IMR-90 (cell line): Measurements from ENCODE around the gene LRP11. TPM values are rescaled to one million over a fixed set of nuclear protein-coding genes. Genes with fewer than 3 reads are reported as not detected.

ENCODE experiments used
- ATAC-seq: fragments of 200-7000 bp; cut with Tn5 transposase; 2 replicates; pipeline ENCODE4 v1.9.1; 2020; ENCODE audit warnings: low read depth, mild to moderate bottlenecking, moderate library complexity
- BruUV-seq: library from RNA; stranded (reverse); fragments of 400-500 nt; replicated peaks from 2 replicates; lab custom pipeline; 2021; lab: Mats Ljungman, UMichigan
- CTCF ChIA-PET: fragments of 300-600 bp; formaldehyde crosslinking; extraction: SDS; loops from one replicate; lab custom pipeline; 2021; ENCODE audit warnings: antibody characterized with exemption; lab: Yijun Ruan, JAX
- POLR2A ChIA-PET: fragments of 300-600 bp; sonication (Branson Sonifier 250); formaldehyde crosslinking; loops from one replicate; lab custom pipeline; 2022; ENCODE audit warnings: antibody characterized with exemption; ENCODE audit not compliant: unreplicated experiment; lab: Charles Lee
- DNase-seq: peaks from one replicate; pipeline ENCODE4 v3.0.0; 2013
- H2AFZ ChIP-seq: replicated peaks from 2 replicates; pipeline ENCODE3; 2013; ENCODE audit warnings: low read length, mild to moderate bottlenecking; ENCODE audit not compliant: poor library complexity
- H2AK5ac ChIP-seq: 2 replicates; pipeline ENCODE4 v1.6.1; 2013; ENCODE audit warnings: low read depth, low read length, inconsistent platforms
- H2AK9ac ChIP-seq: replicated peaks from 2 replicates; pipeline ENCODE3; 2013; ENCODE audit warnings: mild to moderate bottlenecking, low read depth, low read length, moderate library complexity; ENCODE audit not compliant: poor library complexity
- H2BK120ac ChIP-seq: 2 replicates; pipeline ENCODE4 v1.6.1; 2013; ENCODE audit warnings: low read depth, low read length, inconsistent platforms
- H2BK15ac ChIP-seq: 3 replicates; pipeline ENCODE4 v1.6.1; 2013; ENCODE audit warnings: low read depth, low read length, inconsistent platforms
- H2BK20ac ChIP-seq: 2 replicates; pipeline ENCODE4 v1.6.1; 2013; ENCODE audit warnings: low read depth, mild to moderate bottlenecking, inconsistent platforms, low read length, moderate library complexity
- H2BK5ac ChIP-seq: 2 replicates; pipeline ENCODE4 v1.6.1; 2013; ENCODE audit warnings: mild to moderate bottlenecking, low read depth, low read length, inconsistent platforms; ENCODE audit not compliant: poor library complexity, severe bottlenecking
- H3K14ac ChIP-seq: replicated peaks from 2 replicates; pipeline ENCODE4 v1.6.1; 2013; ENCODE audit warnings: low read depth, low read length, inconsistent platforms
- H3K18ac ChIP-seq: 2 replicates; pipeline ENCODE4 v1.6.1; 2013; ENCODE audit warnings: low read depth, low read length, control low read depth
- H3K23ac ChIP-seq: 2 replicates; pipeline ENCODE4 v1.6.1; 2013; ENCODE audit warnings: low read depth, low read length, inconsistent platforms
- H3K27ac ChIP-seq: 2 replicates; pipeline ENCODE4 v1.5.1; 2013; ENCODE audit warnings: mild to moderate bottlenecking, control low read depth, low read length; ENCODE audit not compliant: insufficient read depth
- H3K27me3 ChIP-seq: 2 replicates; pipeline ENCODE4 v1.6.1; 2013; ENCODE audit warnings: low read length; ENCODE audit not compliant: control insufficient read depth, insufficient read depth
- H3K36me3 ChIP-seq: 2 replicates; pipeline ENCODE4 v1.6.1; 2013; ENCODE audit warnings: low read length, mixed read lengths; ENCODE audit not compliant: control insufficient read depth, insufficient read depth
- H3K4ac ChIP-seq: 2 replicates; pipeline ENCODE4 v1.6.1; 2013; ENCODE audit warnings: low read depth, low read length, inconsistent platforms
- H3K4me1 ChIP-seq: 2 replicates; pipeline ENCODE4 v1.6.1; 2013; ENCODE audit warnings: low read length, mixed read lengths; ENCODE audit not compliant: control insufficient read depth, insufficient read depth
- H3K4me2 ChIP-seq: 2 replicates; pipeline ENCODE4 v1.6.1; 2013; ENCODE audit warnings: low read depth, mild to moderate bottlenecking, control low read depth, low read length, moderate library complexity
- H3K4me3 ChIP-seq: 2 replicates; pipeline ENCODE4 v1.5.1; 2013; ENCODE audit warnings: low read depth, mild to moderate bottlenecking, control low read depth, low read length, moderate library complexity; ENCODE audit not compliant: insufficient read depth
- H3K56ac ChIP-seq: 2 replicates; pipeline ENCODE4 v1.6.1; 2013; ENCODE audit warnings: low read length, inconsistent platforms; ENCODE audit not compliant: insufficient read depth; ENCODE audit errors: extremely low read depth
- H3K79me1 ChIP-seq, 2 experiments: 2 replicates each; pipeline ENCODE4 v1.6.1; 2013; ENCODE audit warnings: low read length in 2 of 2, inconsistent platforms in 1 of 2, low read depth in 1 of 2
- H3K9ac ChIP-seq: 2 replicates; pipeline ENCODE4 v1.6.1; 2013; ENCODE audit warnings: low read depth, low read length, control low read depth
- H3K9me1 ChIP-seq: 2 replicates; pipeline ENCODE4 v1.6.1; 2013; ENCODE audit warnings: low read length, inconsistent platforms; ENCODE audit not compliant: insufficient read depth
- H3K9me3 ChIP-seq: 2 replicates; pipeline ENCODE4 v1.6.1; 2013; ENCODE audit warnings: low read length; ENCODE audit not compliant: control insufficient read depth, insufficient read depth
- H4K20me1 ChIP-seq: 2 replicates; pipeline ENCODE4 v1.6.1; 2013; ENCODE audit warnings: low read length, inconsistent platforms; ENCODE audit not compliant: insufficient read depth
- H4K5ac ChIP-seq: 2 replicates; pipeline ENCODE4 v1.6.1; 2013; ENCODE audit warnings: mild to moderate bottlenecking, low read depth, low read length, control low read depth
- H4K8ac ChIP-seq, 2 experiments: 2 replicates each; pipeline ENCODE4 v1.6.1; 2013; ENCODE audit warnings: low read depth in 2 of 2, low read length in 2 of 2, control low read depth in 1 of 2, inconsistent platforms in 1 of 2
- H4K91ac ChIP-seq: 2 replicates; pipeline ENCODE4 v1.6.1; 2013; ENCODE audit warnings: low read depth, low read length, inconsistent platforms; ENCODE audit not compliant: insufficient read depth
- MXI1 ChIP-seq: IDR thresholded peaks from 2 replicates; pipeline ENCODE4 v1.6.1; 2012; ENCODE audit warnings: low read depth, mild to moderate bottlenecking, low read length, moderate library complexity, borderline replicate concordance
- RAD21 ChIP-seq: IDR thresholded peaks from 2 replicates; pipeline ENCODE4 v1.6.1; 2012; ENCODE audit warnings: low read length, improper control_type of control experiment
- RFX5 ChIP-seq: IDR thresholded peaks from 2 replicates; pipeline ENCODE4 v1.8.0; 2012; ENCODE audit warnings: low read depth, mild to moderate bottlenecking, low read length, moderate library complexity
- WGBS, 2 experiments: methylation state at CpG; one replicate each; pipeline versions ENCODE4 v1.1.5 to v1.1.7; 2013; ENCODE audit warnings: missing lambda C conversion rate in 2 of 2; ENCODE audit not compliant: insufficient read length in 1 of 2; ENCODE audit errors: extremely low coverage in 2 of 2; 5-methylcytosine and 5-hydroxymethylcytosine counted together
- dilution Hi-C: fragments of 300-500 bp; cut with HindIII; formaldehyde crosslinking; loops from one replicate; pipeline ENCODE4 v1.14.3; 2018; ENCODE audit warnings: low sequenced_read_pairs; ENCODE audit not compliant: unreplicated experiment
- in situ Hi-C: fragments of 300-500 bp; cut with MboI; formaldehyde crosslinking; loops from 3 replicates; pipeline ENCODE4 v1.14.3; 2019; ENCODE audit warnings: low sequenced_read_pairs, inconsistent platforms, mixed read lengths
- intact Hi-C: fragments of 100-400 bp; cut with micrococcal nuclease; formaldehyde crosslinking; loops from 2 replicates; pipeline ENCODE4 v1.10.0; 2022
- polyA plus RNA-seq, 3 experiments: library from polyadenylated mRNA; depleted of rRNA; stranded (reverse); fragments of >200 nt; gene quantifications; 2 replicates each; pipeline ENCODE4 v1.2.3, GENCODE V29; 2012; ENCODE audit warnings: low replicate concordance in 1 of 3
- total RNA-seq: library from RNA; depleted of rRNA; stranded (reverse); fragments of >200 nt; gene quantifications from 2 replicates; pipeline ENCODE4 v1.2.3, GENCODE V29; 2012

The LRP11 gene
- total and polyA plus RNA-seq, 2 of the 4 experiments (the other 2 are of a cell fraction) = 48.8 to 63.8 TPM

GRCh38 chr6:149806127-149806526 lies 58.0 kb downstream of the LRP11 start:
- H3K36me3 ChIP-seq = peaks cover 4% of the 10 kb centered on the region; the same call in 1 of the 2 replicates
- ATAC-seq = no peak
- H3K4me1 ChIP-seq = peaks cover 2% of the 10 kb centered on the region; the same call in 1 of the 2 replicates
- no peak overlapping the region for H3K4me3 ChIP-seq
- H3K23ac ChIP-seq = no peak overlapping the region
- H3K4ac ChIP-seq = no peak overlapping the region
- 79% methylated on average over 4 of the region's 4 CpGs; no CpG with 5 or more reads in 1 of the 2 experiments for WGBS, 2 experiments
- intact Hi-C loops (no loop called here), in situ Hi-C loops (no loop called here), dilution Hi-C loops (no loop called here)
- H2BK5ac ChIP-seq = no peak overlapping the region
- no peaks in the 10 kb centered on the region for H3K27me3 ChIP-seq
- no peak overlapping the region for H3K4me2 ChIP-seq
- no peak overlapping the region for H3K56ac ChIP-seq
- no peak overlapping the region for H2BK120ac ChIP-seq
- H3K79me1 ChIP-seq = peaks cover 6 to 8% of the 10 kb centered on the region in 2 experiments
- no TSS peak for BruUV-seq
- no peak overlapping the region for H4K5ac ChIP-seq
- no peak for TF ChIP-seq MXI1
- TF ChIP-seq RFX5 = no peak
- TF ChIP-seq RAD21 = no peak
- no peak overlapping the region for H2AK5ac ChIP-seq
- H3K9me1 ChIP-seq = no peaks in the 10 kb centered on the region; the same call in 1 of the 2 replicates
- CTCF ChIA-PET = no interaction called here
- no peak overlapping the region for H2BK15ac ChIP-seq
- H4K20me1 ChIP-seq = no peaks in the 10 kb centered on the region
- POLR2A ChIA-PET = no interaction called here
- H2AFZ ChIP-seq = no peak overlapping the region
- H3K27ac ChIP-seq = no peak overlapping the region
- H3K9ac ChIP-seq = no peak overlapping the region
- H2BK20ac ChIP-seq = no peak overlapping the region
- no peak overlapping the region for H4K8ac ChIP-seq
- no peak overlapping the region for H3K14ac ChIP-seq
- no peak overlapping the region for H4K91ac ChIP-seq
- no peak overlapping the region for H3K18ac ChIP-seq
- no peak overlapping the region for H2AK9ac ChIP-seq
- peak; percentile 31 for DNase-seq
- no peaks in the 10 kb centered on the region for H3K9me3 ChIP-seq
